ENCODE results near the gene KIAA0319L. TPM values are rescaled to one million over a fixed set of nuclear protein-coding genes. Genes with fewer than 3 reads are reported as not detected.

The KIAA0319L gene
- total RNA-seq, 4 donors from 2014 or later, result 33.4 to 60.9 (median 44.9) TPM

- TF ChIP-seq CTCF (IDR thresholded peaks at IDR 0.05), result no peak
- no peak for TF ChIP-seq POLR2A (IDR thresholded peaks at IDR 0.05)
- DNase-seq (ENCODE audit: low spot score in 2 of 2), result no peak
- 86 to 93% methylated on average over 10 of the region's 10 CpGs for WGBS, 2 donors
Measured at GRCh38 chr1:35390600-35391494, 166.4 kb downstream of the KIAA0319L start.

GRCh38 chr1:35386959-35387358 lies 170.2 kb downstream of the KIAA0319L start:
- 87 to 90% methylated on average over 6 of the region's 6 CpGs for WGBS, 2 donors
- no peak for DNase-seq (ENCODE audit: low spot score in 2 of 2)
- TF ChIP-seq CTCF (IDR thresholded peaks at IDR 0.05) (no peak), POLR2A (IDR thresholded peaks at IDR 0.05) (no peak)
- intact Hi-C loops (cut with DNase I; ENCODE audit: low total_unique reads), result no loop called here
- H3K4me3 ChIP-seq (ENCODE audit: low read depth, poor library complexity, severe bottlenecking), result no peak overlapping the region

More at GRCh38 chr1:35390600-35391494, 166.4 kb downstream of the KIAA0319L start:
- H3K4me3 ChIP-seq (ENCODE audit: low read depth, poor library complexity, severe bottlenecking), result no peak overlapping the region
- intact Hi-C loops (cut with DNase I; ENCODE audit: low total_unique reads), result no loop called here

GRCh38 chr1:35386290-35386689 lies 170.9 kb downstream of the KIAA0319L start:
- no peak overlapping the region for H3K4me3 ChIP-seq (ENCODE audit: low read depth, poor library complexity, severe bottlenecking)
- TF ChIP-seq POLR2A (IDR thresholded peaks at IDR 0.05), result no peak
- no peak for TF ChIP-seq CTCF (IDR thresholded peaks at IDR 0.05)
- DNase-seq (ENCODE audit: low spot score in 2 of 2), result no peak
- WGBS, 2 donors, result 95 to 96% methylated on average over 7 of the region's 7 CpGs
- intact Hi-C loops (cut with DNase I; ENCODE audit: low total_unique reads), result no loop called here

Other genes with a start within 250 kb of the KIAA0319L start
- 10 to 100 TPM; 13.7 to 18.4 (median 16.1) TPM for gene NCDN, start 396 bp upstream of the KIAA0319L start, total RNA-seq
- gene TFAP2E, start 15.9 kb upstream of the KIAA0319L start, total RNA-seq, result 1 to 10 TPM; 4.2 to 5.7 (median 4.8) TPM
- 10 to 100 TPM; 40.4 to 48.6 (median 41.5) TPM for gene PSMB2, start 84.1 kb upstream of the KIAA0319L start, total RNA-seq
- gene C1orf216, start 161.5 kb upstream of the KIAA0319L start, total RNA-seq, result 1 to 10 TPM; 5.6 to 9.8 (median 6.5) TPM
- gene CLSPN, start 212.6 kb upstream of the KIAA0319L start, total RNA-seq, result under 1 TPM in 3 of 4 donors, not detected in 1; 0.32 to 0.37 (median 0.34) TPM